Astrocyte (in vitro differentiated cells and primary cell): ENCODE results near the gene OR52N1.

ENCODE experiments used
- CTCF ChIP-seq: IDR thresholded peaks from 2 replicates; pipeline ENCODE4 v1.5.1; 2011; ENCODE audit warnings: low read depth, mild to moderate bottlenecking, inconsistent platforms, low read length, moderate library complexity; ENCODE audit not compliant: insufficient read depth
- EZH2 ChIP-seq: IDR thresholded peaks from 2 replicates; pipeline ENCODE4 v1.6.1; 2012; ENCODE audit warnings: mild to moderate bottlenecking, low read length, inconsistent platforms; ENCODE audit not compliant: insufficient read depth

DNA sequence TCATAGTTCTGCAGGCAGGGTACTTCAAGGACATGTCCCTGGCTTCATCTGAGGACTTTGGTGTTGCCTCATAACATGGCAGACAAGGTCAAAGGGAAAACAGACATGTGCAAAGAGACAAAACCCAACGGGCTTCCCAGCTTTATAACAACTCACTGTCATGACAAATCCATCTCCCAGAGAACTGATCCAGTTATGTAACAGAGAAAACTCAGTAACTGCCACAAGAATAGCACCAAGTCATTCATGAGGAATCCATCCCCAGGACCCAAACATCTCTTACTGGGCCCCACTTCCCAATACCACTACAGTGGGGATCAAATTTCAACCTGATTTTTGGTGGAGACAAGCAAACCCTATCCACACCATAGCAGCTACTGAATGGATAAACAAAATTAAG, 24.0 kb downstream of the OR52N1 start:
- TF ChIP-seq CTCF: no peak
- TF ChIP-seq EZH2: no peak
